Ovary (tissue), 9 donors: Measurements from ENCODE around the gene CRADD. TPM values are rescaled to one million over a fixed set of nuclear protein-coding genes. Genes with fewer than 3 reads are reported as not detected.

Experiments used
- DNase-seq, 5 donors: peaks; one replicate each; pipeline ENCODE4 v3.0.0-alpha.2; 2019 to 2020
- H3K27ac ChIP-seq, 2 donors: fragments of 200-600 bp; one replicate each; pipeline versions ENCODE4 v1.5.1 to v1.8.0; 2019 to 2022
- H3K27me3 ChIP-seq: fragments of 200-600 bp; one replicate; pipeline ENCODE4 v1.8.0; 2022
- H3K36me3 ChIP-seq: fragments of 200-600 bp; sonication (generic); one replicate; pipeline ENCODE4 v1.5.1; 2019
- H3K4me1 ChIP-seq: one replicate; pipeline ENCODE4 v1.8.1; 2013; ENCODE audit warnings: mild to moderate bottlenecking, moderate library complexity; ENCODE audit not compliant: insufficient read depth
- H3K4me3 ChIP-seq: fragments of 200-600 bp; sonication (generic); one replicate; pipeline ENCODE4 v1.5.1; 2017
- H3K9me3 ChIP-seq, 2 donors: fragments of 200-600 bp in 1 of 2; sonication (generic) in 1 of 2; one replicate each; pipeline versions ENCODE4 v1.5.1 to v1.8.1; 2013 to 2019; ENCODE audit warnings: mild to moderate bottlenecking in 1 of 2, moderate library complexity in 1 of 2
- CTCF ChIP-seq, 3 donors: fragments of 450-650 bp in 2 of 3; fragments of 200-600 bp in 1 of 3; IDR thresholded peaks; one replicate each; pipeline versions ENCODE4 v1.5.1 to v1.8.0; 2016 to 2022; ENCODE audit warnings: antibody characterized with exemption in 3 of 3, mild to moderate bottlenecking in 1 of 3
- EP300 ChIP-seq: sonication (generic); formaldehyde crosslinking; IDR thresholded peaks from one replicate; pipeline ENCODE4 v1.6.1; 2017; ENCODE audit warnings: antibody characterized with exemption
- POLR2A ChIP-seq: fragments of 450-650 bp; IDR thresholded peaks from one replicate; pipeline ENCODE4 v1.6.1; 2017; ENCODE audit warnings: antibody characterized with exemption, mild to moderate bottlenecking, moderate library complexity
- WGBS, 3 donors: extraction: QIAGEN DNeasy Blood & Tissue Kit in 1 of 3; methylation state at CpG; one replicate each; pipeline versions ENCODE4 v1.1.5 to v1.1.7; 2013 to 2017; 5-methylcytosine and 5-hydroxymethylcytosine counted together
- intact Hi-C, 4 donors: fragments of 100-400 bp; cut with DNase I; formaldehyde crosslinking; loops; one replicate each; pipeline versions ENCODE4 v1.11.0 to v1.15.1; 2022 to 2023
- polyA plus RNA-seq, 2 donors: library from polyadenylated mRNA; stranded (reverse); fragments of 200-250 nt in 1 of 2; fragments of 350-450 nt in 1 of 2; fragmentation: Illumina TruSeq in 1 of 2; extraction: RNeasy Lipid Tissue Mini Kit (QIAGEN cat#74804) in 1 of 2; gene quantifications; one replicate each; pipeline ENCODE4 v1.2.3, GENCODE V29; 2013 to 2014
- total RNA-seq, 7 donors: library from RNA; depleted of rRNA in 2 of 7; stranded (reverse); fragments of >200 nt in 2 of 7; fragmentation: NEBNext Ultra II Directional in 3 of 7; extraction: Animal tissue kit (Norgen Biotek cat#: 25700) in 3 of 7; gene quantifications; one replicate each; pipeline versions ENCODE4 v1.1.0 to v1.2.4, GENCODE V29; 2016 to 2023
- donor health status: DM: no; HTN: no; CAD: no; lungs with moderate emphysema.
- donor health status: DM: no; HTN: no; CAD: no.
- donor health status: Bipolar disorder and iron deficiency.
- donor health status: DM: yes; HTN: yes; CAD: no.
- donor health status: DM: no; HTN: no; CAD: no.
- donor health status: DM: yes; HTN: yes; CAD: no.

The CRADD gene
- total and polyA plus RNA-seq, 9 donors = 11.4 to 67.8 (median 16.9) TPM

DNA sequence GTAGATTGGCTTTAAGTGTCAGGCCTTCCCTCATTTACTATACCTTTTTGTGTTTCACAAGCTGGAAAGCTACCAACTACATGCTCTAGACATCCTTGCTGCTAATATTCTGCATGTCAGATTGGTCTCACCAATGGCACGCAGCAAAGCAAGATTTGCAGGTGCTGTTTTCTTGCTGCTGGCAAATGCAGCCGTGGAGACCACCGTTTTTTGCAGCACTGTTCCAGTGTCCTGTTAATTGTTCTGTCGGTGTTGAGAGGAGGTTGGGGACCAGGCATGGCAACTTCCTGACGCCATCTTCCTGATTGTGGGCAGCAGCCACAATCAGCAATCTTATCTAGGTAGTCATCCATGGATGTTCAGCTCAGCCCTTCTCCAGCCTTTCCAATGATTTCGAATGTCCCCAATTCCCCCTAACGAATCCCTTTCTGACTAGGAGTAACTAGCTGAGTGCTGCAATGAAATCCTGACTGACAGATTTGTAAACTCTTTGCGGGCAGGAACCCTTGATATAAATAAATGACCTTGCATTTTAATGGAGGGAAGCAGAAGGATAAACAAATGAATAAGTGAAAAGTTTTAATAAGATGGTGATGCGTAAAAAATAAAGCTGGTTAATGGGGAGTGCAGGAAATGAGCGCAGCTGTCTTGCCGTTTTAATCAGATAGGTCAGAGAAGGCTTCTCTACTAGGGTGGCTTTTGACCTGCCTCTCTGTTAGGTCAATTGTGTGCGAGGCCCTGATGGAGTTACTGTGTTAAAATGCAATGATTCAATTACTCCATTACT is 574 bp upstream of the CRADD start:
- intact Hi-C loops = loop anchor here in 3 of 4 donors (5.0 to 10.0 kb wide), 4 partner anchors 68 to 398 kb away; partner anchors contain the start of gene SOCS2 (in 2 of the 3)
- TF ChIP-seq EP300 = no peak
- TF ChIP-seq CTCF (IDR thresholded peaks at IDR 0.05) = no peak
- TF ChIP-seq POLR2A = no peak
- Histone ChIP-seq H3K4me1 (peaks cover 6% of the 10 kb centered on the region), H3K9me3 (no peaks in the 10 kb centered on the region), H3K27me3 (no peaks in the 10 kb centered on the region), H3K27ac (peak overlapping the region; percentile 86 to 95), H3K4me3 (peak overlapping the region; percentile 91), H3K36me3 (no peaks in the 10 kb centered on the region)
- DNase-seq = peak in 1 of 5 donors; percentile 31
- WGBS, 3 donors = 53 to 58% (median 55%) methylated on average over 12 of the region's 12 CpGs

DNA sequence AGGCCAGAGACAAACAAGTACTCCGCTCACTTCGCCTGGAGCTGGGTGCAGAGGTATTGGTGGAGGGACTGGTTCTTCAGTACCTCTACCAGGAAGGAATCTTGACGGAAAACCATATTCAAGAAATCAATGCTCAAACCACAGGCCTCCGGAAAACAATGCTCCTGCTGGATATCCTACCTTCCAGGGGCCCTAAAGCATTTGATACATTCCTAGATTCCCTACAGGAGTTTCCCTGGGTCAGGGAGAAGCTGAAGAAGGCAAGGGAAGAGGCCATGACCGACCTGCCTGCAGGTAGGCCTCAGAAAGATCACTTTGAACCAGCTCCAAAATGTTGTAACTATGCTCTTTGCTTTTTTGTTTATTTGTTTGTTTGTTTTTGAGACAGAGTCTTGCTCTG is 1.6 kb downstream of the CRADD start:
- intact Hi-C loops = loop anchor here in 3 of 4 donors (5.0 to 10.0 kb wide), 4 partner anchors 66 to 396 kb away; partner anchors contain the start of gene SOCS2 (in 2 of the 3)

GRCh38 chr12:93679308-93679925 is 2.2 kb downstream of the CRADD start:
- no peak for DNase-seq
- 82 to 86% (median 84%) methylated on average over 8 of the region's 8 CpGs for WGBS, 3 donors
- H3K4me1 ChIP-seq = peaks cover 15% of the 10 kb centered on the region

More for the DNA sequence above, 1.6 kb downstream of the CRADD start:
- TF ChIP-seq EP300 = no peak
- 95 to 97% (median 96%) methylated on average over 5 of the region's 5 CpGs for WGBS, 3 donors
- H3K4me3 ChIP-seq = no peak overlapping the region
- no peak overlapping the region for H3K27ac ChIP-seq
- H3K9me3 ChIP-seq = no peaks in the 10 kb centered on the region
- no peaks in the 10 kb centered on the region for H3K27me3 ChIP-seq
- no peaks in the 10 kb centered on the region for H3K36me3 ChIP-seq
- peaks cover 14% of the 10 kb centered on the region for H3K4me1 ChIP-seq
- no peak for DNase-seq

GRCh38 chr12:93680006-93680405 is 2.8 kb downstream of the CRADD start:
- intact Hi-C loops = loop anchor here in 3 of 4 donors (10.0 kb wide), 2 partner anchors 55 to 65 kb away; no protein-coding TSS in a partner anchor
- WGBS, 3 donors = 53 to 76% (median 58%) methylated on average over 2 of the region's 2 CpGs
- no peak for DNase-seq

More at GRCh38 chr12:93679308-93679925, 2.2 kb downstream of the CRADD start:
- no peak overlapping the region for H3K27ac ChIP-seq
- intact Hi-C loops = loop anchor here in 3 of 4 donors (5.0 to 10.0 kb wide), 4 partner anchors 65 to 395 kb away; partner anchors contain the start of gene SOCS2 (in 2 of the 3)
- H3K9me3 ChIP-seq = no peaks in the 10 kb centered on the region
- no peak for TF ChIP-seq POLR2A
- H3K4me3 ChIP-seq = no peak overlapping the region
- H3K27me3 ChIP-seq = no peaks in the 10 kb centered on the region
- no peaks in the 10 kb centered on the region for H3K36me3 ChIP-seq

More at GRCh38 chr12:93680006-93680405, 2.8 kb downstream of the CRADD start:
- no peaks in the 10 kb centered on the region for H3K9me3 ChIP-seq
- no peak overlapping the region for H3K27ac ChIP-seq
- no peak for TF ChIP-seq EP300
- no peak for TF ChIP-seq CTCF (IDR thresholded peaks at IDR 0.05)
- TF ChIP-seq POLR2A = no peak
- H3K27me3 ChIP-seq = no peaks in the 10 kb centered on the region
- H3K36me3 ChIP-seq = no peaks in the 10 kb centered on the region
- peaks cover 15% of the 10 kb centered on the region for H3K4me1 ChIP-seq
- H3K4me3 ChIP-seq = no peak overlapping the region
